ENCODE results near the gene INF2.

- TF ChIP-seq EZH2 (IDR thresholded peaks at IDR 0.05; ENCODE audit: low read depth, unreplicated experiment), result no peak
- TF ChIP-seq, protein P1, sequence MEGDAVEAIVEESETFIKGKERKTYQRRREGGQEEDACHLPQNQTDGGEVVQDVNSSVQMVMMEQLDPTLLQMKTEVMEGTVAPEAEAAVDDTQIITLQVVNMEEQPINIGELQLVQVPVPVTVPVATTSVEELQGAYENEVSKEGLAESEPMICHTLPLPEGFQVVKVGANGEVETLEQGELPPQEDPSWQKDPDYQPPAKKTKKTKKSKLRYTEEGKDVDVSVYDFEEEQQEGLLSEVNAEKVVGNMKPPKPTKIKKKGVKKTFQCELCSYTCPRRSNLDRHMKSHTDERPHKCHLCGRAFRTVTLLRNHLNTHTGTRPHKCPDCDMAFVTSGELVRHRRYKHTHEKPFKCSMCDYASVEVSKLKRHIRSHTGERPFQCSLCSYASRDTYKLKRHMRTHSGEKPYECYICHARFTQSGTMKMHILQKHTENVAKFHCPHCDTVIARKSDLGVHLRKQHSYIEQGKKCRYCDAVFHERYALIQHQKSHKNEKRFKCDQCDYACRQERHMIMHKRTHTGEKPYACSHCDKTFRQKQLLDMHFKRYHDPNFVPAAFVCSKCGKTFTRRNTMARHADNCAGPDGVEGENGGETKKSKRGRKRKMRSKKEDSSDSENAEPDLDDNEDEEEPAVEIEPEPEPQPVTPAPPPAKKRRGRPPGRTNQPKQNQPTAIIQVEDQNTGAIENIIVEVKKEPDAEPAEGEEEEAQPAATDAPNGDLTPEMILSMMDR (conservative IDR thresholded peaks at IDR 0.05; ENCODE audit: low read depth in 2 of 2), result no peak
- TF ChIP-seq JUNB (IDR thresholded peaks at IDR 0.05; ENCODE audit: unreplicated experiment), result no peak
- no peak for TF ChIP-seq EZH2phosphoT487 (IDR thresholded peaks at IDR 0.05; ENCODE audit: unreplicated experiment)
- no peak for TF ChIP-seq CREB1 (CRISPR knock-in tag; IDR thresholded peaks at IDR 0.05; ENCODE audit: low read depth)
- no peak for TF ChIP-seq REST (IDR thresholded peaks at IDR 0.05; ENCODE audit: unreplicated experiment)
These were observed 69.9 kb downstream of the INF2 start for GRCh38 chr14:104758981-104759969.
